Activated CD4-positive, alpha-beta T cell treated with anti-CD3 and anti-CD28 coated beads, Interleukin-2, amount 10 ng/mL, durations not matched to agents 7 days and 5 days (primary cell): ENCODE measurements around the gene STAP2. TPM values are rescaled to one million over a fixed set of nuclear protein-coding genes. Genes with fewer than 3 reads are reported as not detected.
A peak's percentile ranks its signal among the peaks of the same experiment; 100 is the strongest.
"Not testable (repeated sequence)": the region's sequence is repeated elsewhere in the genome, so short reads cannot be mapped to it uniquely, and the experiment has no call there.

Experiments
- CTCF ChIA-PET: fragments of 350-600 bp; sonication (Branson Sonifier 250); formaldehyde crosslinking; loops from one replicate; lab custom pipeline; 2021; ENCODE audit warnings: antibody characterized with exemption; lab: Charles Lee
- POLR2A ChIA-PET: fragments of 350-600 bp; sonication (Branson Sonifier 250); formaldehyde crosslinking; loops from one replicate; lab custom pipeline; 2021; ENCODE audit warnings: antibody characterized with exemption; lab: Charles Lee
- DNase-seq: peaks from one replicate; pipeline ENCODE4 v3.0.0-alpha.2; 2020
- H3K27ac Mint-ChIP-seq: one replicate; pipeline ENCODE4 v1.8.0; 2021; ENCODE audit warnings: mild to moderate bottlenecking, moderate library complexity, mixed read lengths
- H3K27me3 Mint-ChIP-seq: one replicate; pipeline ENCODE4 v1.8.0; 2021; ENCODE audit warnings: mixed read lengths
- H3K36me3 Mint-ChIP-seq: one replicate; pipeline ENCODE4 v1.8.0; 2021; ENCODE audit warnings: low read depth, mixed read lengths
- H3K4me1 Mint-ChIP-seq: one replicate; pipeline ENCODE4 v1.8.0; 2021; ENCODE audit warnings: mixed read lengths
- H3K4me3 Mint-ChIP-seq: one replicate; pipeline ENCODE4 v1.8.0; 2021; ENCODE audit warnings: mild to moderate bottlenecking, moderate library complexity, mixed read lengths
- H3K9me3 Mint-ChIP-seq: one replicate; pipeline ENCODE4 v1.8.0; 2021; ENCODE audit warnings: mixed read lengths
- total RNA-seq, 2 experiments: library from RNA; stranded (reverse); gene quantifications; one replicate each; pipeline ENCODE4 v1.2.3, GENCODE V29; 2021

STAP2 gene
- total RNA-seq, 2 experiments from 2014 or later, result 10.4 to 11.9 TPM

DNA sequence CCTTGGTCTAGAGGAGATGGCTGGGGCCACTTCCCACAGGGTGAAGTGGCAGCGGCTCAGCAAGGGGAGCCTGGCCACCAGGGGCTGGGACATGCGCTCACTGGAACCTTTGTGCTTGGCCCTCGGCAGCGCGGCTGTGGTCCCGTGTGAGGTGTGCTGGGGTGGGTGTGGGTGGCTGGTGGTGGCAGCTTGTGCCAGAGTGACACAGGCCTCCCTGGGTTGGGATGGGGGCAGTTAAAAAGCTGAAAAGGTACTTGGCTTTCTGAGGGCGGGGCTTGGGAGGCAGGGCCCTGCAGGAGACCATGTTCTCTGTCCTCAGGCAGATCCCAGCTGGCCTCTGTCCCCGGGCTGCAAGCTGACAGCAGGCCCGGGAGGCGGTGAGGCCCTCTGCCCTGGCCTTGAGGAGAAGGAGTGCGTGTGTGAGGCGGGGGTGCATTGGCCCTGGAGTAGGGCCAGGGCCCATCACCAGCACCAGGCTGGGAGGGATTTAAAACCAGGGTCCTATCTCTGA lies 22.1 kb upstream of the STAP2 start:
- CTCF ChIA-PET, result interaction anchor here (0.7 to 0.8 kb wide), 2 partner anchors 93 to 94 kb away, joined by 3 to 4 read pairs; no protein-coding TSS in a partner anchor
- H3K27ac Mint-ChIP-seq, result no peak overlapping the region
- peaks cover 24% of the 10 kb centered on the region for H3K36me3 Mint-ChIP-seq
- POLR2A ChIA-PET, result no interaction called here
- H3K27me3 Mint-ChIP-seq, result no peaks in the 10 kb centered on the region
- no peak overlapping the region for H3K4me3 Mint-ChIP-seq
- H3K9me3 Mint-ChIP-seq, result no peaks in the 10 kb centered on the region
- DNase-seq, result no peak
- H3K4me1 Mint-ChIP-seq, result peaks cover 4% of the 10 kb centered on the region

DNA sequence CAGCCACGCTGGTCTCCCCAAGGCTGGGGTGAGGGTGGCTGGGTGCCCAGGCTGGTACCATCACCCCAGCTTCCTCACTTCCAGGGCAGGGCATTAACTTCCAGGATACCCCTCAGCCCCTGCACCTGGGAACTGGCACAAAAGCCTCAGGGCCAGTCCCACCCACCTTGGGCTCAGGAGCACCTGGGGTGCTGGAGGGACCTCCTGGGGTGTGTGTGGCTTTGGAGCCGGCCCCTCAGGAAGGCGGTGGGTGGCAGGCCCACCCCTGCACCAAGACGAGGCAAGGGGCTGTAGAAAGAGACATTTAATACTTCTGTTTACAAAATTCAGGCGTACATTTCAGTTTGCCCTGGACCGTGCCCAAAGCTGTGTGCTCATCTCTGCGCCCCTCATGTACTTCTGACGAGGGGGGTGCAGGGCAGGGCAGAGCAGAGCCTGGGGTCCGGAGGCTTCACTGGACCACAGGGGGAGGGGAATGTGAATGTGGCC lies 21.5 kb upstream of the STAP2 start:
- H3K9me3 Mint-ChIP-seq, result no peaks in the 10 kb centered on the region
- no peak overlapping the region for H3K4me3 Mint-ChIP-seq
- ChIA-PET POLR2A (no interaction called here), CTCF (interaction anchor here (0.7 to 1.7 kb wide), 3 partner anchors 40 to 93 kb away, joined by 3 to 5 read pairs (median 4); partner anchors contain the start of gene SH3GL1)
- no peak for DNase-seq
- no peak overlapping the region for H3K27ac Mint-ChIP-seq
- no peaks in the 10 kb centered on the region for H3K27me3 Mint-ChIP-seq
- peaks cover 24% of the 10 kb centered on the region for H3K36me3 Mint-ChIP-seq
- H3K4me1 Mint-ChIP-seq, result peaks cover 4% of the 10 kb centered on the region

DNA sequence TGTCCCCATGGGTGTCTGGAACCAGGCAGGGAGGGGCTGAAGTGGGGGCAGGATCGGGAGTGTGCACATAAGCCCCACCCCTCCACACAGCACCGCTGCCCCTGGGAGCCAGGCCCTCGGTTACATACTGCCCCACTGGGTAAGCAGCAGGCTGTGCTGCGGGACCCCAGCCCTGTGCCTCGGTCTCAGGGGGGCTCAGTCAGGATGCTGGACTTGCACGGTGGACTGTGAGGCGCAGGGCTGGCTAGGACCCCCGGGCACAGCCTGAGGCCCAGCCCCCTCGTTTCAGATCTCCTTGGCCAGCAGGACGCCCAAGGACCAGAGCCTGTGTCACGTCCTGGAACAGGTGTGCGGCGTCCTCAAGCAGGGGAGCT lies 21.0 kb upstream of the STAP2 start:
- Mint-ChIP-seq H3K4me1 (peaks cover 2% of the 10 kb centered on the region), H3K9me3 (no peaks in the 10 kb centered on the region), H3K27ac (no peak overlapping the region), H3K27me3 (no peaks in the 10 kb centered on the region), H3K36me3 (peaks cover 21% of the 10 kb centered on the region), H3K4me3 (no peak overlapping the region)
- no peak for DNase-seq
- POLR2A ChIA-PET, result no interaction called here
- CTCF ChIA-PET, result interaction anchor here (1.7 kb wide), 1 partner anchor 41 kb away, joined by 5 read pairs; the partner anchor contains the start of gene SH3GL1

DNA sequence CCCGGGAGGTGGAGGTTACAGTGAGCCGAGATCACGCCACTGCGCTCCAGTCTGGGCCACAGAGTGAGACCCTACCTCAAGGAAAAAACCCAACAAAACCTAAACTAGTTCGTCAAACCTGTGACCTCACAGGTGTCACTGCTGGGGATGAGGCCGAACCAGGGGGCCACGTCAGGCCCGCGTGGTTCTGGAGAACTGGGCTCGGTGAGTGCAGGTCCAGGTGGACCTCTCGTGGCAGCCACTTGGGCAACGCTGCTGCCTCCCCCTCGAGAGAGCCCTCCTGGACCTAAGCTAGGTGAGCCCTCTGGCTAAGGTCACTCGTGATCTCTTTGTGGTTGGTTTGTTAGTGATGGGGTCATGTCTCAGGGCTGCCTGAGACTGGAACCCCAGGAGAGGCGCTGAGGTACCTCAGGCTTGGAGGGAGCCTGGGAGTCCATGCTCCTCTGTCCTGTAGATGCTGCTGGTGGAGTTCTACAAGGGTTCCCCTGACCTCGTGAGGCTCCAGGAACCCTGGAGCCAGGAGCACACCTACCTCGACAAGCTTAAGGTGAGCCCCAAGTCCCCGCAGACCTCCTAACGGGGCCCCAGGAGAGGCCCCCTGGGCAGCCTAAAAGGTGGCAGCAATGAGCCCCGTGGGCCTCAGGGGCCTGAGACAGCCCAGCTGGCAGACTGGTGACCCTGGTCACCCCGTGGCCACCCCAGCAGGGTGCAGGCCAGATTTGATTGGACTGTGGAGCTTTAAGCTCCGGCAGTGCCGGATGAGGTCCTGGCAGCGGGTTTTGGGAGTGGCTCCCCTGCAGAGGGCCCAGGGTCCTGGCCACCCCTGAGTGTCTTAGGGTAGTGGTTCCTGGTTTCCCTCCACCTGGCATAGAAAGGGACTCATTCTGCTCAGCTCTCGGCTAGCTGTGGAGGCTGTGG lies 20.3 kb upstream of the STAP2 start:
- DNase-seq, result no peak
- Mint-ChIP-seq H3K27ac (no peak overlapping the region), H3K36me3 (peaks cover 17% of the 10 kb centered on the region), H3K27me3 (no peaks in the 10 kb centered on the region), H3K9me3 (no peaks in the 10 kb centered on the region), H3K4me1 (peaks cover 2% of the 10 kb centered on the region), H3K4me3 (no peak overlapping the region)
- ChIA-PET POLR2A (no interaction called here), CTCF (interaction anchor here (1.7 kb wide), 1 partner anchor 41 kb away, joined by 5 read pairs; the partner anchor contains the start of gene SH3GL1)

DNA sequence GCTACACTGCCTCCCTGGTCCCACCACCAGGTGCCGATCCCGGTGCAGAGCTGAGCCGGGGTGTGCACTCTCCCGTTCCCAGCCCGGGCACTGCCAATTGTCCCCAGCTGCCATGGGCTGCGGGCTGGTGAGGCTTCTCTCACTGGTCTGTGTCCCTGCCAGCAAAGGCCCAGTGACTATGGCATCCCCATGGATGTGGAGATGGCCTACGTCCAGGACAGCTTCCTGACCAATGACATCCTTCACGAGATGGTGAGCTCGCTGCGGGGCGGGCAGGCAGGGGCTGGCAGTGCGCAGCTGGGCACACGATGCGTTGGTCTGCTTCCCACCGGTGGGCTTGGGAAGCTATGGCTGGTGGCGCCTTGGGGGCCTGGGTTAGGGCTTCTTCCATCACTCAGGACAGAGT lies 19.3 kb upstream of the STAP2 start:
- ChIA-PET CTCF (interaction anchor here (0.6 to 1.3 kb wide), 2 partner anchors 43 to 1285 kb away, joined by 4 to 5 read pairs; partner anchors contain the start of gene SH3GL1), POLR2A (no interaction called here)
- no peaks in the 10 kb centered on the region for H3K9me3 Mint-ChIP-seq

DNA sequence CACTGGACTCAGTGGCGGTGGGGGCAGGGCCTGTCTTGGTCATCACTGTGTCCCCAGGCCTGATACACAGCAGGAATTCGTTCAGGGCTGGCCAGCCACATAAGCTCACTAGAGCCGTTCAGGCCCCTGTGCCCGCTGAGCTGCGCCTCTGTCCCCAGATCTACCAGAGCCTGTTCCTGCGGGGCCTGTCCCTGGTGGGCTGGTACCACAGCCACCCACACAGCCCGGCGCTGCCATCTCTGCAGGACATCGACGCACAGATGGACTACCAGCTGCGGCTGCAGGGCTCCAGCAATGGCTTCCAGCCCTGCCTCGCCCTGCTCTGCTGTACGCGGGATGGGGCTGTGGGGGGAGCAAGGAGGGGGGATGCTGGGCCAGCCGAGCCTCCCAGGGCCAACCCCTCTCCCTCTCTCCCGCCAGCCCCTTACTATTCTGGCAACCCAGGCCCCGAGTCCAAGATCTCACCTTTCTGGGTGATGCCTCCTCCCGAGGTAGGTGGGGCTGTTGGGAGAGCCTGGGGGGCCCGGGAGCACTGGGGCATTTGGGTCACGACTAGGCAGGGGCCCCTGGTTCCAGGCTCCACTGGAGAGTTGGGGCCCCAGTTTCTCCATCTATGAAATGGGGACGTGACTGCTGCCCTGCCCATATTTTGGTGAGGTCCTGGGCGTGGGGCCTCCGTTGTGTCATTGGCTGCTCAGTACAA lies 18.6 kb upstream of the STAP2 start:
- CTCF ChIA-PET, result interaction anchor here (0.6 to 1.3 kb wide), 2 partner anchors 43 to 91 kb away, joined by 3 to 4 read pairs; partner anchors contain the start of gene SH3GL1

More for the DNA sequence above, 19.3 kb upstream of the STAP2 start:
- Mint-ChIP-seq H3K4me3 (no peak overlapping the region), H3K27me3 (no peaks in the 10 kb centered on the region), H3K4me1 (peaks cover 2% of the 10 kb centered on the region), H3K36me3 (peaks cover 14% of the 10 kb centered on the region), H3K27ac (no peak overlapping the region)
- no peak for DNase-seq

DNA sequence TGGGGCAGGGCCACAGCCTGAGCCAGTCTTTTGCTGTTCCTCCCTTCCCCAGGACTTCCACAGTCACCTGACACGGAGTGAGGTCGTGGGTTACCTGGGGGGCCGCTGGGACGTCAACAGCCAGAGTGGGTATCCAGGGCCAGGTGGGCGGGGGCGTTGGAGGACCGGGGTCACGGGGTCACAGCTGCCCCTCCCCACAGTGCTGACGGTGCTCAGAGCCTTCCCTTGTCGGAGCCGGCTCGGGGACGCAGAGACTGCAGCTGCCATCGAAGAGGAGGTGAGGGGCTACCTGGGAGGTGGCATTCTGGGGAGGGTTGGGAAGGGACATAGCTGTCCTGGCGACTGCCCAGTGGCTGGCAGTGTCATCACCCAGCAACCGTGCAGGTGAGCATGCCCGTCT lies 16.3 kb upstream of the STAP2 start:
- POLR2A ChIA-PET, result no interaction called here
- Mint-ChIP-seq H3K27me3 (no peaks in the 10 kb centered on the region), H3K4me1 (peaks cover 2% of the 10 kb centered on the region), H3K36me3 (peaks cover 7% of the 10 kb centered on the region), H3K27ac (no peak overlapping the region), H3K4me3 (no peak overlapping the region), H3K9me3 (no peaks in the 10 kb centered on the region)
- no peak for DNase-seq
- CTCF ChIA-PET, result interaction anchor here (0.7 to 0.8 kb wide), 2 partner anchors 12 to 15 kb away, joined by 3 read pairs; partner anchors contain the start of gene MPND

More for the DNA sequence above, 18.6 kb upstream of the STAP2 start:
- Mint-ChIP-seq H3K27ac (no peak overlapping the region), H3K4me3 (no peak overlapping the region), H3K27me3 (no peaks in the 10 kb centered on the region), H3K9me3 (no peaks in the 10 kb centered on the region), H3K4me1 (peaks cover 3% of the 10 kb centered on the region), H3K36me3 (peaks cover 14% of the 10 kb centered on the region)
- POLR2A ChIA-PET, result no interaction called here
- DNase-seq, result no peak

DNA sequence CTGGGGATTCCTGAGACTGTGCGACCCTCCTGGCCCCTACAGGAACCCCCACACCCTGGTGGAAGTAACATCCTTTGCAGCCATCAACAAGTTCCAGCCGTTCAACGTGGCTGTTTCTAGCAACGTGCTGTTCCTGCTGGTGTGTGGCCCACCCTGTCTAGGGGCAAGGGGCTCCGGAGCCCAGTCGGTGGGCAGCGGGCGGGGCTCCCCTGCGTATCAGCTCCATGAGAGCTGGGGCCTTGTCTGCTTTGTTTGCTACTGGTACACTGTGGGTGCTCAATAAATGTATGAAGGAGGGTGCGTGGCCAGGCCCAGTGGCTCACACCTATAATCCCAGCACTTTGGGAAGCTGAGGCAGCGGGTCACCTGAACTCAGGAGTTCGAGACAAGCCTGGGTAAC lies 15.7 kb upstream of the STAP2 start:
- DNase-seq, result no peak
- ChIA-PET POLR2A (no interaction called here), CTCF (interaction anchor here (0.8 to 2.9 kb wide), 3 partner anchors 8 to 87 kb away, joined by 3 to 19 read pairs (median 14); partner anchors contain the start of gene MPND)
- Mint-ChIP-seq H3K27ac (peak overlapping the region; percentile 51), H3K36me3 (peaks cover 9% of the 10 kb centered on the region), H3K4me1 (peaks cover 2% of the 10 kb centered on the region), H3K9me3 (no peaks in the 10 kb centered on the region), H3K27me3 (no peaks in the 10 kb centered on the region), H3K4me3 (no peak overlapping the region)

DNA sequence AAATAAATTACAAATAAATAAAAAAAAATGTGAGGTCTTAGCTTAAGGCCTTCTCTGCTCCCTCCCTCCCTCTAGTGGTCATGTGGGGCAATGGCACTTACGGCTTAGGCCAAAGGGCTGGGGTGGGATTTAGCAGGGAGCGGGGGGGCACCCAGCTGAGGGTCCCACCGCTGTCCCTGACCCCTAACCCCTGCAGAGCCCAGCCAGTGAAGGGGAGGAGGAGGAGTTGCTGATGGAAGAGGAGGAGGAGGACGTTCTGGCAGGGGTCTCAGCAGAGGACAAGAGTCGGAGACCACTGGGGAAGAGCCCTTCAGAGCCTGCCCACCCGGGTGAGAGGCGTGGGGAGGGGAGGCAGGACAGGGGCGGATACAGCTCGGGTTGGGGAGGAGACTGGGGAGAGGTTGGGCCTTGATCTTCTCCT lies 14.1 kb upstream of the STAP2 start:
- ChIA-PET POLR2A (interaction anchor here (1.4 to 1.7 kb wide), 2 partner anchors 10 to 86 kb away, joined by 3 to 4 read pairs; no protein-coding TSS in a partner anchor), CTCF (interaction anchor here (0.6 to 2.9 kb wide), 13 partner anchors 10 to 101 kb away, joined by 3 to 29 read pairs (median 4); partner anchors contain the start of genes MPND and SH3GL1)
- Mint-ChIP-seq H3K27me3 (no peaks in the 10 kb centered on the region), H3K4me1 (peaks cover 2% of the 10 kb centered on the region), H3K27ac (no peak overlapping the region), H3K4me3 (no peak overlapping the region), H3K36me3 (peaks cover 7% of the 10 kb centered on the region), H3K9me3 (no peaks in the 10 kb centered on the region)
- DNase-seq, result peak; percentile 71

DNA sequence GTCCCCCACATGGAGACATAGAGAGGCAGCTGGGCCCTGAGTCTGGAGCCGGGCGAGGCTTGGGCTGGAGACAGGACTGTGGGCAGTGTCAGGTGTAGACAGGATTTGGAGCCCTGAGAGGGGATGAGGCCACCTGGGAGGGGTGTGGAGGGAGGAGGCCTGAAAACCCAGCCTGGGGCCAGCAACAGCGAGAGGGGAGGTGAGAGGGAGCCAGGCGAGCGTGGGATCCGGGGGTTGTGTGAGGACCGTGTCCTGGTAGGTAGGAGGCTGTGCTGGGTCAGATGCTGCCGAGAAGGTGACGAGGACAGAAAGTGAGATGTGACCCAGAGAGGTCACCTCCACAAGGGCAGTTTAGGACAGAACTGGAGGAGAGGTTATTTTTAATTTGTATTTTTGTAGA lies 12.1 kb upstream of the STAP2 start:
- POLR2A ChIA-PET, result no interaction called here
- CTCF ChIA-PET, result no interaction called here
- no peak for DNase-seq
- Mint-ChIP-seq H3K27ac (no peak overlapping the region), H3K9me3 (no peaks in the 10 kb centered on the region), H3K4me1 (peaks cover 4% of the 10 kb centered on the region), H3K4me3 (no peak overlapping the region), H3K36me3 (peaks cover 10% of the 10 kb centered on the region), H3K27me3 (no peaks in the 10 kb centered on the region)

DNA sequence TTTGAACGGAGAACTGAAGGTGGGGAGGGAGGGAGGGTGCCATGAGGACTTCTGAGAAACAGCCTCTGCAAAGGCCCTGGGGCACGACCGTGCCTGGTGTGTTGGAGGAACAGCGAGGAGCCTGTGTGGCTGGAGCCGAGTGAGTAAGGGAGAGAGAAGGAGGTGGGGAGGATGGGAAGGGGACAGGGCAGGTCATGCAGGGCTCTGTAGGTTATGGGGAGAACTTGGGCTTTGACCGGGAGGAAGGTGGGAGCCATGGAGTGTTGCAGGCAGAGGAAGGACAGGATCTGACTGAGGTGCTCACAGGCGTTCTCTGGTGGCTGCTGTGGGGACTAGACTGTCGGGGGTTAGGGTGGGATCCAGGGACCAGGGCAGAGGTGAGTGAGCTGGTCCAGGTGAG lies 11.5 kb upstream of the STAP2 start:
- Mint-ChIP-seq H3K36me3 (peaks cover 14% of the 10 kb centered on the region), H3K4me1 (peaks cover 8% of the 10 kb centered on the region), H3K9me3 (no peaks in the 10 kb centered on the region), H3K27ac (no peak overlapping the region), H3K27me3 (no peaks in the 10 kb centered on the region), H3K4me3 (no peak overlapping the region)
- POLR2A ChIA-PET, result no interaction called here
- no peak for DNase-seq
- CTCF ChIA-PET, result interaction anchor here (1.0 kb wide), 1 partner anchor 12 kb away, joined by 3 read pairs; no protein-coding TSS in a partner anchor

DNA sequence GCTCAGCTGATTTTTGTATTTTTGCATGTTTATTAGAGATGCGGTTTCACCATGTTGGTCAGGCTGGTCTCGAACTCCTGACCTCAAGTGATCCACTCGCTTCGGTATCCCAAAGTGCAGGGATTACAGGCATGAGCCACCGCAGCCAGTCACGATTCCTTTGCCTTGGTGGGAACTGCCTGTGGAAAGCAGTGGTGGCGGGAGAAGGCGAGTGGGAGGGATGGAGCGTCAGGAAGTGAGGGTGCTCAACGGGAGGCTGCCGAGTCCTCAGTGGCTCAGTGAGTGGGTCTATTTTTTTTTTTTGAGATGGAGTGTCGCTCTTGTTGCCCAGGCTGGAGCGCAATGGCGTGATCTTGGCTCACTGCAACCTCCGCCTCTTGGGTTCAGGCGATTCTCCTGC lies 10.6 kb upstream of the STAP2 start:
- H3K27me3 Mint-ChIP-seq, H3K4me3 Mint-ChIP-seq, H3K4me1 Mint-ChIP-seq, POLR2A ChIA-PET, H3K9me3 Mint-ChIP-seq, DNase-seq, H3K27ac Mint-ChIP-seq: not testable (repeated sequence)
- H3K36me3 Mint-ChIP-seq, result peaks cover 14% of the 10 kb centered on the region
- CTCF ChIA-PET, result interaction anchor here (1.0 kb wide), 1 partner anchor 13 kb away, joined by 3 read pairs; no protein-coding TSS in a partner anchor
